ENCODE data around the gene NOC2L. TPM values are rescaled to one million over a fixed set of nuclear protein-coding genes. Genes with fewer than 3 reads are reported as not detected.
A peak's percentile ranks its signal among the peaks of the same experiment; 100 is the strongest.

The NOC2L gene
- total and polyA plus RNA-seq, 9 of the 15 experiments (the other 6 are each of a cell fraction or from before 2014, with no cell fraction given): 4.0 to 410 (median 200) TPM

DNA sequence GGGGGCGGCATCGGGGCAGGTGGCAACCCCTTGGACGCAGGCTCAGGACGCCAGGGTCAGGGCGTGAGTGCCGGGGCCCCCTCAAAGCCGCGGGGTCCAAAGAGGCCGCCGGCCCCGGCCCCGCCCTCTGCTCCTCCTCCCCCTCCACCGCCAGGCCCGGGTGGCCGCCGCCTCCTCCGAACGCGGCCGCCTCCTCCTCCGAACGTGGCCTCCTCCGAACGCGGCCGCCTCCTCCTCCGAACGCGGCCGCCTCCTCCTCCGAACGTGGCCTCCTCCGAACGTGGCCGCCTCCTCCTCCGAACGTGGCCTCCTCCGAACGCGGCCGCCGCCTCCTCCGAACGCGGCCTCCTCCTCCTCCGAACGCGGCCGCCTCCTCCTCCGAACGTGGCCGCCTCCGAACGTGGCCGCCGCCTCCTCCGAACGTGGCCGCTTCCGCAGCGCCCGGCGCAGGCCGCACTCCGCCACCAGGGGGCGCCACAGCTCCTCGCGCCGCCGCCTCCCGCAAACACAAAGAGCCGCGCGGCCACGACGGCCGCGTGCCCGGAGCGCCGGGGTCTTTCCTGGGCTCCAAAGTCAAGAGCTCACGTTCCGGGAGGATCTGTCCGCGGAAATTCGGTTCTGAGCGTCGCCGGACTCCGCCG lies 54.6 kb downstream of the NOC2L start (continued):
- TF ChIP-seq, protein P1, sequence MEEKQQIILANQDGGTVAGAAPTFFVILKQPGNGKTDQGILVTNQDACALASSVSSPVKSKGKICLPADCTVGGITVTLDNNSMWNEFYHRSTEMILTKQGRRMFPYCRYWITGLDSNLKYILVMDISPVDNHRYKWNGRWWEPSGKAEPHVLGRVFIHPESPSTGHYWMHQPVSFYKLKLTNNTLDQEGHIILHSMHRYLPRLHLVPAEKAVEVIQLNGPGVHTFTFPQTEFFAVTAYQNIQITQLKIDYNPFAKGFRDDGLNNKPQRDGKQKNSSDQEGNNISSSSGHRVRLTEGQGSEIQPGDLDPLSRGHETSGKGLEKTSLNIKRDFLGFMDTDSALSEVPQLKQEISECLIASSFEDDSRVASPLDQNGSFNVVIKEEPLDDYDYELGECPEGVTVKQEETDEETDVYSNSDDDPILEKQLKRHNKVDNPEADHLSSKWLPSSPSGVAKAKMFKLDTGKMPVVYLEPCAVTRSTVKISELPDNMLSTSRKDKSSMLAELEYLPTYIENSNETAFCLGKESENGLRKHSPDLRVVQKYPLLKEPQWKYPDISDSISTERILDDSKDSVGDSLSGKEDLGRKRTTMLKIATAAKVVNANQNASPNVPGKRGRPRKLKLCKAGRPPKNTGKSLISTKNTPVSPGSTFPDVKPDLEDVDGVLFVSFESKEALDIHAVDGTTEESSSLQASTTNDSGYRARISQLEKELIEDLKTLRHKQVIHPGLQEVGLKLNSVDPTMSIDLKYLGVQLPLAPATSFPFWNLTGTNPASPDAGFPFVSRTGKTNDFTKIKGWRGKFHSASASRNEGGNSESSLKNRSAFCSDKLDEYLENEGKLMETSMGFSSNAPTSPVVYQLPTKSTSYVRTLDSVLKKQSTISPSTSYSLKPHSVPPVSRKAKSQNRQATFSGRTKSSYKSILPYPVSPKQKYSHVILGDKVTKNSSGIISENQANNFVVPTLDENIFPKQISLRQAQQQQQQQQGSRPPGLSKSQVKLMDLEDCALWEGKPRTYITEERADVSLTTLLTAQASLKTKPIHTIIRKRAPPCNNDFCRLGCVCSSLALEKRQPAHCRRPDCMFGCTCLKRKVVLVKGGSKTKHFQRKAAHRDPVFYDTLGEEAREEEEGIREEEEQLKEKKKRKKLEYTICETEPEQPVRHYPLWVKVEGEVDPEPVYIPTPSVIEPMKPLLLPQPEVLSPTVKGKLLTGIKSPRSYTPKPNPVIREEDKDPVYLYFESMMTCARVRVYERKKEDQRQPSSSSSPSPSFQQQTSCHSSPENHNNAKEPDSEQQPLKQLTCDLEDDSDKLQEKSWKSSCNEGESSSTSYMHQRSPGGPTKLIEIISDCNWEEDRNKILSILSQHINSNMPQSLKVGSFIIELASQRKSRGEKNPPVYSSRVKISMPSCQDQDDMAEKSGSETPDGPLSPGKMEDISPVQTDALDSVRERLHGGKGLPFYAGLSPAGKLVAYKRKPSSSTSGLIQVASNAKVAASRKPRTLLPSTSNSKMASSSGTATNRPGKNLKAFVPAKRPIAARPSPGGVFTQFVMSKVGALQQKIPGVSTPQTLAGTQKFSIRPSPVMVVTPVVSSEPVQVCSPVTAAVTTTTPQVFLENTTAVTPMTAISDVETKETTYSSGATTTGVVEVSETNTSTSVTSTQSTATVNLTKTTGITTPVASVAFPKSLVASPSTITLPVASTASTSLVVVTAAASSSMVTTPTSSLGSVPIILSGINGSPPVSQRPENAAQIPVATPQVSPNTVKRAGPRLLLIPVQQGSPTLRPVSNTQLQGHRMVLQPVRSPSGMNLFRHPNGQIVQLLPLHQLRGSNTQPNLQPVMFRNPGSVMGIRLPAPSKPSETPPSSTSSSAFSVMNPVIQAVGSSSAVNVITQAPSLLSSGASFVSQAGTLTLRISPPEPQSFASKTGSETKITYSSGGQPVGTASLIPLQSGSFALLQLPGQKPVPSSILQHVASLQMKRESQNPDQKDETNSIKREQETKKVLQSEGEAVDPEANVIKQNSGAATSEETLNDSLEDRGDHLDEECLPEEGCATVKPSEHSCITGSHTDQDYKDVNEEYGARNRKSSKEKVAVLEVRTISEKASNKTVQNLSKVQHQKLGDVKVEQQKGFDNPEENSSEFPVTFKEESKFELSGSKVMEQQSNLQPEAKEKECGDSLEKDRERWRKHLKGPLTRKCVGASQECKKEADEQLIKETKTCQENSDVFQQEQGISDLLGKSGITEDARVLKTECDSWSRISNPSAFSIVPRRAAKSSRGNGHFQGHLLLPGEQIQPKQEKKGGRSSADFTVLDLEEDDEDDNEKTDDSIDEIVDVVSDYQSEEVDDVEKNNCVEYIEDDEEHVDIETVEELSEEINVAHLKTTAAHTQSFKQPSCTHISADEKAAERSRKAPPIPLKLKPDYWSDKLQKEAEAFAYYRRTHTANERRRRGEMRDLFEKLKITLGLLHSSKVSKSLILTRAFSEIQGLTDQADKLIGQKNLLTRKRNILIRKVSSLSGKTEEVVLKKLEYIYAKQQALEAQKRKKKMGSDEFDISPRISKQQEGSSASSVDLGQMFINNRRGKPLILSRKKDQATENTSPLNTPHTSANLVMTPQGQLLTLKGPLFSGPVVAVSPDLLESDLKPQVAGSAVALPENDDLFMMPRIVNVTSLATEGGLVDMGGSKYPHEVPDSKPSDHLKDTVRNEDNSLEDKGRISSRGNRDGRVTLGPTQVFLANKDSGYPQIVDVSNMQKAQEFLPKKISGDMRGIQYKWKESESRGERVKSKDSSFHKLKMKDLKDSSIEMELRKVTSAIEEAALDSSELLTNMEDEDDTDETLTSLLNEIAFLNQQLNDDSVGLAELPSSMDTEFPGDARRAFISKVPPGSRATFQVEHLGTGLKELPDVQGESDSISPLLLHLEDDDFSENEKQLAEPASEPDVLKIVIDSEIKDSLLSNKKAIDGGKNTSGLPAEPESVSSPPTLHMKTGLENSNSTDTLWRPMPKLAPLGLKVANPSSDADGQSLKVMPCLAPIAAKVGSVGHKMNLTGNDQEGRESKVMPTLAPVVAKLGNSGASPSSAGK (IDR thresholded peaks at IDR 0.05): peak; percentile 91
- TF ChIP-seq, protein P2, sequence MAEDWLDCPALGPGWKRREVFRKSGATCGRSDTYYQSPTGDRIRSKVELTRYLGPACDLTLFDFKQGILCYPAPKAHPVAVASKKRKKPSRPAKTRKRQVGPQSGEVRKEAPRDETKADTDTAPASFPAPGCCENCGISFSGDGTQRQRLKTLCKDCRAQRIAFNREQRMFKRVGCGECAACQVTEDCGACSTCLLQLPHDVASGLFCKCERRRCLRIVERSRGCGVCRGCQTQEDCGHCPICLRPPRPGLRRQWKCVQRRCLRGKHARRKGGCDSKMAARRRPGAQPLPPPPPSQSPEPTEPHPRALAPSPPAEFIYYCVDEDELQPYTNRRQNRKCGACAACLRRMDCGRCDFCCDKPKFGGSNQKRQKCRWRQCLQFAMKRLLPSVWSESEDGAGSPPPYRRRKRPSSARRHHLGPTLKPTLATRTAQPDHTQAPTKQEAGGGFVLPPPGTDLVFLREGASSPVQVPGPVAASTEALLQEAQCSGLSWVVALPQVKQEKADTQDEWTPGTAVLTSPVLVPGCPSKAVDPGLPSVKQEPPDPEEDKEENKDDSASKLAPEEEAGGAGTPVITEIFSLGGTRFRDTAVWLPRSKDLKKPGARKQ (CRISPR knock-in tag; IDR thresholded peaks at IDR 0.05): no peak
- TF ChIP-seq TAL1 (IDR thresholded peaks at IDR 0.05) (no peak), SIN3B (IDR thresholded peaks at IDR 0.05; ENCODE audit: low read depth) (peak; percentile 56; the same call in 1 of the 2 replicates), CREB1 (IDR thresholded peaks at IDR 0.05) (0 out of 2 replicates have a peak, but pooled peaks have one; percentile 15), CREB1 (CRISPR knock-in tag; IDR thresholded peaks at IDR 0.05) (peak; percentile 76), NRF1 (conservative IDR thresholded peaks at IDR 0.05 in 1 of 2, IDR thresholded peaks at IDR 0.05 in 1 of 2) (peak in 1 of 2 experiments; percentile 62; a peak in 2 of 4 replicates)
- TF ChIP-seq, protein P3, sequence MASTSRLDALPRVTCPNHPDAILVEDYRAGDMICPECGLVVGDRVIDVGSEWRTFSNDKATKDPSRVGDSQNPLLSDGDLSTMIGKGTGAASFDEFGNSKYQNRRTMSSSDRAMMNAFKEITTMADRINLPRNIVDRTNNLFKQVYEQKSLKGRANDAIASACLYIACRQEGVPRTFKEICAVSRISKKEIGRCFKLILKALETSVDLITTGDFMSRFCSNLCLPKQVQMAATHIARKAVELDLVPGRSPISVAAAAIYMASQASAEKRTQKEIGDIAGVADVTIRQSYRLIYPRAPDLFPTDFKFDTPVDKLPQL (IDR thresholded peaks at IDR 0.05; ENCODE audit: extremely low read depth, insufficient read length): no peak
- TF ChIP-seq, protein P4, sequence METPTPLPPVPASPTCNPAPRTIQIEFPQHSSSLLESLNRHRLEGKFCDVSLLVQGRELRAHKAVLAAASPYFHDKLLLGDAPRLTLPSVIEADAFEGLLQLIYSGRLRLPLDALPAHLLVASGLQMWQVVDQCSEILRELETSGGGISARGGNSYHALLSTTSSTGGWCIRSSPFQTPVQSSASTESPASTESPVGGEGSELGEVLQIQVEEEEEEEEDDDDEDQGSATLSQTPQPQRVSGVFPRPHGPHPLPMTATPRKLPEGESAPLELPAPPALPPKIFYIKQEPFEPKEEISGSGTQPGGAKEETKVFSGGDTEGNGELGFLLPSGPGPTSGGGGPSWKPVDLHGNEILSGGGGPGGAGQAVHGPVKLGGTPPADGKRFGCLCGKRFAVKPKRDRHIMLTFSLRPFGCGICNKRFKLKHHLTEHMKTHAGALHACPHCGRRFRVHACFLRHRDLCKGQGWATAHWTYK (CRISPR knock-in tag; IDR thresholded peaks at IDR 0.05): peak; percentile 100
